ENCODE measurements around the gene LRWD1.
"Not testable (repeated sequence)": the region's sequence is repeated elsewhere in the genome, so short reads cannot be mapped to it uniquely, and the experiment has no call there.

The LRWD1 gene

GRCh38 chr7:102496861-102497260 is 32.1 kb downstream of the LRWD1 start:
- not testable (repeated sequence) for DNase-seq (ENCODE audit: low read depth in 3 of 3)

- not testable (repeated sequence) for DNase-seq (ENCODE audit: low read depth in 3 of 3)
Measured at GRCh38 chr7:102497308-102497707, 32.5 kb downstream of the LRWD1 start.

- DNase-seq (ENCODE audit: low read depth in 3 of 3): not testable (repeated sequence)
Measured at GRCh38 chr7:102498321-102498720, 33.5 kb downstream of the LRWD1 start.

DNA sequence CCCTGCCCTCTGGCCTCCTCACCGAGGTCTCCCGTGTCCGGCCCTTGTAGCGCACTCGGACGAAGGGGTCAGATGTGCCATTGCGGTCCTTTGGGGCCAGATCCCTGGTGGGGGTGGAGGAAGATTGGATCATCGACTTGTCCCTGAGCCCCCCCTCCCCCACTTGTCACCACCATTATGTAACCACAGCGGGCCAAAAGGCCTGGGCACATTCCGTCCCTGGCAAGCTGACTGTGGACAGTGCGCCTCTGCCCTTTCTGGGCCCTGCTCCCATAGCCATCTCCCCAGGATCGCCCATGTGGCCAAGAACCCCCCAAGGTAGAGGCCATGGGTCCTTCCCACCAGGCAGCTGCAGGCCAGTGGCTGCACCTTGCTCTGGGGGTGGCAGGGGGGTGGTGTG is 38.4 kb downstream of the LRWD1 start:
- DNase-seq (ENCODE audit: low read depth in 3 of 3): not testable (repeated sequence)

DNA sequence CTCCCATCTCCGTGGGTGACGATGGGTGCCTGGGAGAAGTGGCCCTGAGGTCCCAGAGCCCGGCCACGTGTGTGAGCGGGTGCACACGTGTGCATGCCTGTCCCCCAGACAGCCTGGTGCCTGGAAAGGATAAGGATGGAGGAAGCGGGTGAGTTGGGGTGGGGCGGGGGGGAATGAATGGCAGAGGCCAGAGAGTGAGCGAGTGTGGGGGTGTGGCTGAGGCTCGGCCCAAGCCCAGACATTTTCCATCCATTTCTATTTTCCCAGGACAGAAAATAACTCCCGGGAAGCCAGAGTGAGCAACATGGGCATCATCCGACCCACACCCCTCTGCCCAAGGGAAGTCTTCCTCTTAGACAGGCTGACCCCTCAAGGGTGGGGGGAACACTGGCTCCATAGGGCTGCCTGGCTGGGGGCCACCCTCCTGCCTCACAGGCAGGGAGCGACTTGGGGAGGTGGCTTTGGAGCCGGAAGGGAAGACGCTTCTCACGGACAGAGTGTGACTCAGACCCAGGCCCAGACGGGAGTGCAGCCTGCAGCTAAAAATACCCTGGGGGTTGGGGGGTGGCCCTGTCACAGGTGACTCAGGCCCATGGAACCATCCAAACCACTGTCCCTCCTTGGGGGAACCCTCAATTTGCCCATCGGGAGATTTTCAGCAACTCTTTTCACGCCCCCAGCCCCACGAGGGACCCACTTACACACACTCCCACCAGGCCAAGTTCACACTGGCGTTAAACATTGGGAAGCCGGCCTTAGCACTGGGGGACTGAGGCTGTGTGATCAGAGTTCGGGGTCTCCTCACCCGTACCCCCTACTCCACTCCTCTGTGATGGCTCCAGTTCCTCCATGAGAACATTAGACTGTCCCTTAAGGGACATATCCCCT is 40.8 kb downstream of the LRWD1 start:
- not testable (repeated sequence) for DNase-seq (ENCODE audit: low read depth in 3 of 3)

GRCh38 chr7:102507410-102508088 is 42.8 kb downstream of the LRWD1 start:
- DNase-seq (ENCODE audit: low read depth in 3 of 3): not testable (repeated sequence)

- DNase-seq (ENCODE audit: low read depth in 3 of 3): not testable (repeated sequence)
Measured at GRCh38 chr7:102510575-102510974, 45.8 kb downstream of the LRWD1 start.

GRCh38 chr7:102511860-102512522 is 47.2 kb downstream of the LRWD1 start:
- not testable (repeated sequence) for DNase-seq (ENCODE audit: low read depth in 3 of 3)

- not testable (repeated sequence) for DNase-seq (ENCODE audit: low read depth in 3 of 3)
Measured at GRCh38 chr7:102512642-102513221, 47.9 kb downstream of the LRWD1 start.

GRCh38 chr7:102514881-102515721 is 50.3 kb downstream of the LRWD1 start:
- DNase-seq (ENCODE audit: low read depth in 3 of 3): not testable (repeated sequence)

DNA sequence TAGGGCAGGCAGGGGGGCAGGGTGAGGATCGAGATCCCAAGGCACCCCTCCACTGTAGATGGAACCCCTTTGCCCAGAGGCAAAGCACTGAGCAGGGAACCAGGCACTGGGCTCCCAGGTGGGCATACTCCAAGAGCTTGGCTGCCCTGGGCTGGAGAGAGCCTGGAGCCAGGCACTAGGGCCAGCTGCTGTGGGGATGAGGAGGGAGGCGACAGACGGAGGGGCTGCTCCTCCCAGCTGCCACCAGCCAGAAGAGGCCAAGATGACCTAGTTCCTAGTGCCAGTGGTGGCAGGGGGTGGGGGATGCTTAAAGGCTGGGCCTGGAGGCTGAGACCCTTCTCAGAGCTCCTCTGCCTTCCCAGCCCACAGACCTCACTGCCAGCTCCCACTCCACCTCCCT is 51.1 kb downstream of the LRWD1 start:
- not testable (repeated sequence) for DNase-seq (ENCODE audit: low read depth in 3 of 3)

- not testable (repeated sequence) for DNase-seq (ENCODE audit: low read depth in 3 of 3)
Measured at GRCh38 chr7:102516951-102517350, 52.2 kb downstream of the LRWD1 start.

GRCh38 chr7:102517550-102518147 is 52.9 kb downstream of the LRWD1 start, which contains the start of gene RASA4B:
TSS of gene RASA4B (minus strand) at chr7:102517777. CDS start at chr7:102517710, 67 bp downstream.
- not testable (repeated sequence) for DNase-seq (ENCODE audit: low read depth in 3 of 3)

DNA sequence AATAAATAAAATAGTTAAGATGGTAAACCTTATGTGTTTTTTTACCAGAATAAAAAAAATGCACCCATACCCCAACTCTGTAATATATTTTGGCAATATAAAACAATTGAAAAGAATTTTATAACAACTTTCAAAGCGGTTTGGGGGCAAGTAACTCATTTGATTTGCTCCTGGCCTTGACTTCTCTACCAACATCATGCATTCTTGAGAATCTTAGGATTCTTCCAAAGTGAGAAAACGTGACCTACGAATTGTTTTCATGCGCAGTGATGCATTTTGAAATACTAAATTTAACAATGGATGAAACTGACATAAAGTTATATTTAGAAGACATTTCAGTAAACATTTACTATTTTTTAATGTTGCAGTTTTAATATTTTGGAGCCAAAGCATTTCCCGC is 56.0 kb downstream of the LRWD1 start:
- not testable (repeated sequence) for DNase-seq (ENCODE audit: low read depth in 3 of 3)

Measured in stimulated activated CD4-positive, alpha-beta T cell treated with anti-CD3 and anti-CD28 coated beads, TNF-alpha, amount 100 ng/mL, for 24 hours (primary cell).